H9 (cell line): ENCODE measurements around the gene NRXN3. TPM values are rescaled to one million over a fixed set of nuclear protein-coding genes. Genes with fewer than 3 reads are reported as not detected.

Experiments used
- DNase-seq: peaks from one replicate; pipeline ENCODE4 v3.0.0-alpha.2; 2017
- H2AFZ ChIP-seq: one replicate; pipeline ENCODE4 v1.6.1; 2013; ENCODE audit warnings: mild to moderate bottlenecking, low read length, control low read depth, moderate library complexity
- H2AK5ac ChIP-seq: 2 replicates; pipeline ENCODE4 v1.6.1; 2013; ENCODE audit warnings: low read length, control low read depth, mixed read lengths; ENCODE audit not compliant: insufficient read length
- H2BK120ac ChIP-seq: one replicate; pipeline ENCODE4 v1.6.1; 2013; ENCODE audit warnings: low read depth, mild to moderate bottlenecking, low read length, control low read depth, inconsistent platforms; ENCODE audit not compliant: poor library complexity, severe bottlenecking
- H2BK12ac ChIP-seq: 2 replicates; pipeline ENCODE4 v1.6.1; 2013; ENCODE audit warnings: low read length, control low read depth, mixed read lengths, low read depth; ENCODE audit not compliant: insufficient read length
- H2BK15ac ChIP-seq: 2 replicates; pipeline ENCODE4 v1.6.1; 2013; ENCODE audit warnings: low read depth, low read length, control low read depth
- H2BK20ac ChIP-seq: one replicate; pipeline ENCODE4 v1.6.1; 2013; ENCODE audit warnings: low read depth, mild to moderate bottlenecking, low read length, control low read depth, inconsistent platforms; ENCODE audit not compliant: poor library complexity, severe bottlenecking
- H2BK5ac ChIP-seq: 2 replicates; pipeline ENCODE4 v1.6.1; 2013; ENCODE audit warnings: low read length, control low read depth, mixed read lengths; ENCODE audit not compliant: insufficient read length
- H3K14ac ChIP-seq: 2 replicates; pipeline ENCODE4 v1.6.1; 2013; ENCODE audit warnings: low read length, control low read depth; ENCODE audit not compliant: insufficient read depth
- H3K18ac ChIP-seq: 2 replicates; pipeline ENCODE4 v1.6.1; 2013; ENCODE audit warnings: low read depth, mild to moderate bottlenecking, mixed read lengths, low read length, control low read depth; ENCODE audit not compliant: insufficient read length
- H3K23ac ChIP-seq: 2 replicates; pipeline ENCODE4 v1.6.1; 2013; ENCODE audit warnings: low read length, control low read depth, mixed read lengths, low read depth; ENCODE audit not compliant: insufficient read length
- H3K23me2 ChIP-seq: 2 replicates; pipeline ENCODE4 v1.6.1; 2013; ENCODE audit warnings: low read depth, mild to moderate bottlenecking, mixed read lengths, low read length, control low read depth; ENCODE audit not compliant: insufficient read length, poor library complexity, severe bottlenecking
- H3K27ac ChIP-seq: 2 replicates; pipeline ENCODE4 v1.5.1; 2013; ENCODE audit warnings: low read length, control low read depth, mixed read lengths, low read depth; ENCODE audit not compliant: insufficient read length
- H3K27me3 ChIP-seq: 2 replicates; pipeline ENCODE4 v1.6.1; 2013; ENCODE audit warnings: low read length, control low read depth, inconsistent platforms; ENCODE audit not compliant: insufficient read depth
- H3K4ac ChIP-seq: 2 replicates; pipeline ENCODE4 v1.6.1; 2013; ENCODE audit warnings: low read depth, mild to moderate bottlenecking, control low read depth, inconsistent platforms, low read length, moderate library complexity
- H3K4me1 ChIP-seq: 2 replicates; pipeline ENCODE4 v1.6.1; 2013; ENCODE audit warnings: low read length, control low read depth, inconsistent platforms; ENCODE audit not compliant: insufficient read depth
- H3K4me2 ChIP-seq: 2 replicates; pipeline ENCODE4 v1.6.1; 2013; ENCODE audit warnings: low read length, control low read depth, mixed read lengths; ENCODE audit not compliant: insufficient read length, insufficient read depth
- H3K56ac ChIP-seq: 2 replicates; pipeline ENCODE4 v1.6.1; 2013; ENCODE audit warnings: low read depth, mild to moderate bottlenecking, mixed read lengths, low read length, control low read depth; ENCODE audit not compliant: insufficient read length
- H3K79me1 ChIP-seq: 2 replicates; pipeline ENCODE4 v1.6.1; 2013; ENCODE audit warnings: low read depth, mild to moderate bottlenecking, moderate library complexity, low read length, control low read depth, inconsistent platforms; ENCODE audit not compliant: insufficient read depth, poor library complexity, severe bottlenecking
- H3K79me2 ChIP-seq: 2 replicates; pipeline ENCODE4 v1.6.1; 2013; ENCODE audit warnings: low read length, control low read depth, inconsistent platforms; ENCODE audit not compliant: insufficient read depth
- H3K9ac ChIP-seq: 2 replicates; pipeline ENCODE4 v1.6.1; 2013; ENCODE audit warnings: low read length, control low read depth, mixed read lengths; ENCODE audit not compliant: insufficient read length; ENCODE audit errors: extremely low read depth
- H3K9me3 ChIP-seq: one replicate; pipeline ENCODE4 v1.6.1; 2013; ENCODE audit warnings: low read depth, low read length, inconsistent platforms; ENCODE audit not compliant: control insufficient read depth
- H3T11ph ChIP-seq: one replicate; pipeline ENCODE4 v1.6.1; 2013; ENCODE audit warnings: mild to moderate bottlenecking, low read length, control low read depth, inconsistent platforms
- H4K20me1 ChIP-seq: one replicate; pipeline ENCODE4 v1.6.1; 2013; ENCODE audit not compliant: control insufficient read depth, insufficient read length, insufficient read depth
- H4K5ac ChIP-seq: 2 replicates; pipeline ENCODE4 v1.6.1; 2013; ENCODE audit warnings: low read depth, mild to moderate bottlenecking, mixed read lengths, low read length, control low read depth; ENCODE audit not compliant: insufficient read length
- H4K8ac ChIP-seq: replicated peaks from 2 replicates; pipeline ENCODE4 v1.6.1; 2013; ENCODE audit warnings: low read length, control low read depth, mixed read lengths, low read depth; ENCODE audit not compliant: insufficient read length
- H4K91ac ChIP-seq: 2 replicates; pipeline ENCODE4 v1.6.1; 2013; ENCODE audit warnings: low read depth, mild to moderate bottlenecking, moderate library complexity, mixed read lengths, low read length, control low read depth; ENCODE audit not compliant: insufficient read length
- H3K27ac Mint-ChIP-seq, 3 experiments: 2 replicates in 2 of 3; 3 replicates in 1 of 3; pipeline ENCODE4 v1.8.0; 2020 to 2021; ENCODE audit warnings: mixed read lengths in 3 of 3, mild to moderate bottlenecking in 1 of 3, moderate library complexity in 1 of 3
- H3K27me3 Mint-ChIP-seq: 2 replicates; pipeline ENCODE4 v1.8.0; 2021; ENCODE audit warnings: low read depth, mild to moderate bottlenecking, moderate library complexity, mixed read lengths
- H3K36me3 Mint-ChIP-seq, 3 experiments: 2 replicates in 2 of 3; 3 replicates in 1 of 3; pipeline ENCODE4 v1.8.0; 2020 to 2021; ENCODE audit warnings: low read depth in 3 of 3, mixed read lengths in 3 of 3; ENCODE audit not compliant: insufficient read depth in 1 of 3
- H3K4me1 Mint-ChIP-seq, 2 experiments: 2 replicates each; pipeline ENCODE4 v1.8.0; 2020; ENCODE audit warnings: mixed read lengths in 2 of 2
- H3K4me3 Mint-ChIP-seq, 2 experiments: 2 replicates in 1 of 2; 3 replicates in 1 of 2; pipeline ENCODE4 v1.8.0; 2020 to 2021; ENCODE audit warnings: mild to moderate bottlenecking in 2 of 2, mixed read lengths in 2 of 2, moderate library complexity in 1 of 2
- H3K9me3 Mint-ChIP-seq, 2 experiments: 2 replicates in 1 of 2; 3 replicates in 1 of 2; pipeline ENCODE4 v1.8.0; 2020; ENCODE audit warnings: mild to moderate bottlenecking in 2 of 2, mixed read lengths in 2 of 2, moderate library complexity in 1 of 2
- CTCF ChIP-seq: fragments of 200-600 bp; sonication (generic); conservative IDR thresholded peaks from 3 replicates; pipeline ENCODE4 v1.8.0; 2021; ENCODE audit warnings: antibody characterized with exemption, mild to moderate bottlenecking
- WGBS: extraction: QIAGEN DNeasy Blood & Tissue Kit; methylation state at CpG from one replicate; pipeline ENCODE4 v1.1.7; 2013; ENCODE audit warnings: missing lambda C conversion rate, low lambda C conversion rate, mixed read lengths; ENCODE audit not compliant: insufficient read length; ENCODE audit errors: extremely low coverage; 5-methylcytosine and 5-hydroxymethylcytosine counted together
- total RNA-seq: library from RNA; stranded (reverse); gene quantifications from 2 replicates; pipeline ENCODE4 v1.2.1, GENCODE V29; 2021

NRXN3 gene
- total RNA-seq, 1 experiment from 2014 or later: 1.8 TPM

DNA sequence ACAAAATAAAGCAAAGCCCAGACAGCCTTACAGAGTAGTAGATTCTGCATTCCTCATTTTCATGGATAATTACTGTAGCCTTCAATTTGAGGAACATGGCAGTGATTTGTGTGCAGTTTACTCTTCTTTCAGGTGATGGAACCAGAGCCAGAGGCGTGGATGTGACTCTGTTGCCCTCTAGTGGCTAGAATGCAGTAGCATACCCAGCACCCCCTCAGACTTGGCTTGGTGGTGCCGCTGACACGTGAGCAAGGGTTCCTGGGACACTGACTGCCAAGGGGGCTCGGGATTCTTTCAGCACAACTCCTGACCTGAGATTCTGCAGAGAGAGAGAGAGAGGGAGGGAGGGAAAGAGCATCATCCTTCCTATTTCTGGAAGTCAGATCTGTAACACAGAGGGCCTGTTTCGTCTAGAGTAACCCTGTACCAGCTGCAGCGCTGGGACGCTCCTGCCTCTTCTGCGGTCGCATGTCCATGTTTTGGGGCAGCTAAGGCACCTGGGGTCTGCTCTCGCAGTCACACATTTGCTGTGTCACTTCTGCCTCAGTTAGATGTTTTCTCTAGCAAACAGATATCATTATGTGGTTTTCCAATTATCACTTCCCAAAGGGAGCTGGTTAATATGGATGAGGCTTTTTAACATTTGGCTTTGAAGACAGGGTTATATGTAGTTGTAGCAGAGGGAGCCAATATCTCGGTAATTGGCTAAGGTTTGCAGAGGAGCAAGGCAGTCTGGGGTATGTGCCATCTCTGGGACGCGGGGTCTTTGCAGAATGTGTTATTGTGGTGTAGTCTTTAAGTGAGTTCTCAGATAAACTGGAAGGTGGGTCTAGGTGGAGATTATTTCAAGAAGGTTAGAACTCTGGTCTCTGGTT, 428.1 kb downstream of the NRXN3 start:
- no peaks in the 10 kb centered on the region for H3K9me3 Mint-ChIP-seq
- no peak overlapping the region for H4K91ac ChIP-seq
- no peak overlapping the region for H2BK12ac ChIP-seq
- no peak overlapping the region for H3T11ph ChIP-seq
- H3K27ac Mint-ChIP-seq: peak overlapping the region in 1 of 3 experiments; percentile 53; a peak in 1 of 7 replicates
- no peak overlapping the region for H3K27ac ChIP-seq
- H3K27me3 Mint-ChIP-seq: peaks cover 10% of the 10 kb centered on the region
- H4K8ac ChIP-seq: no peak overlapping the region
- no peak overlapping the region for H3K4ac ChIP-seq
- no peak overlapping the region for H3K18ac ChIP-seq
- no peak overlapping the region for H2AK5ac ChIP-seq
- no peak overlapping the region for H3K9ac ChIP-seq
- no CpG with 5 or more reads among the region's 13 CpGs for WGBS
- no peaks in the 10 kb centered on the region for H3K79me1 ChIP-seq
- H3K27me3 ChIP-seq: no peaks in the 10 kb centered on the region
- no peak overlapping the region for H4K5ac ChIP-seq
- H3K14ac ChIP-seq: no peak overlapping the region; the same call in 1 of the 2 replicates
- H3K36me3 Mint-ChIP-seq: no peaks in the 10 kb centered on the region
- TF ChIP-seq CTCF: peak; percentile 97
- no peaks in the 10 kb centered on the region for H3K23me2 ChIP-seq
- no peak overlapping the region for H2BK5ac ChIP-seq
- no peak overlapping the region for H2BK15ac ChIP-seq
- H3K23ac ChIP-seq: no peak overlapping the region
- no peaks in the 10 kb centered on the region; the same call in 1 of the 2 replicates for H3K4me1 ChIP-seq
- H2BK20ac ChIP-seq: no peak overlapping the region
- DNase-seq: peak; percentile 88
- no peaks in the 10 kb centered on the region for H3K9me3 ChIP-seq
- H2BK120ac ChIP-seq: no peak overlapping the region
- no peaks in the 10 kb centered on the region for H3K79me2 ChIP-seq
- no peaks in the 10 kb centered on the region for H4K20me1 ChIP-seq
- peak overlapping the region in 1 of 2 experiments; percentile 29; a peak in 1 of 5 replicates for H3K4me3 Mint-ChIP-seq
- H3K4me1 Mint-ChIP-seq: peaks cover 10% of the 10 kb centered on the region in 2 experiments
- no peak overlapping the region for H3K56ac ChIP-seq
- no peak overlapping the region for H3K4me2 ChIP-seq
- peak overlapping the region; percentile 60 for H2AFZ ChIP-seq
